Left ventricle myocardium inferior (tissue), 1 donor: ENCODE measurements around the gene CIRBP. TPM values are rescaled to one million over a fixed set of nuclear protein-coding genes. Genes with fewer than 3 reads are reported as not detected.

ENCODE experiments used
- DNase-seq: peaks from one replicate; pipeline ENCODE4 v3.0.0-alpha.2; 2020
- H3K27ac ChIP-seq: fragments of 200-600 bp; replicated peaks from 2 replicates; pipeline ENCODE4 v1.8.0; 2021
- H3K27me3 ChIP-seq: fragments of 200-600 bp; 2 replicates; pipeline ENCODE4 v1.8.0; 2021; ENCODE audit warnings: low read depth
- H3K36me3 ChIP-seq: fragments of 200-600 bp; 2 replicates; pipeline ENCODE4 v1.8.0; 2021
- H3K4me1 ChIP-seq: fragments of 200-600 bp; 2 replicates; pipeline ENCODE4 v1.8.0; 2021
- H3K4me3 ChIP-seq: fragments of 200-600 bp; 2 replicates; pipeline ENCODE4 v1.8.0; 2021; ENCODE audit warnings: mild to moderate bottlenecking, moderate library complexity
- H3K9me3 ChIP-seq: fragments of 200-600 bp; replicated peaks from 2 replicates; pipeline ENCODE4 v1.8.0; 2021
- intact Hi-C: fragments of 100-400 bp; cut with micrococcal nuclease; formaldehyde crosslinking; loops from one replicate; pipeline ENCODE4 v1.11.0; 2022
- total RNA-seq: library from RNA; stranded (reverse); fragmentation: NEBNext Ultra II Directional; extraction: Animal tissue kit (Norgen Biotek cat#: 25700); gene quantifications from one replicate; pipeline ENCODE4 v1.2.1, GENCODE V29; 2021
- TF ChIP-seq, protein P1 (sequence below): fragments of 200-600 bp; IDR thresholded peaks from 2 replicates; pipeline ENCODE4 v1.8.0; 2021; ENCODE audit warnings: antibody characterized with exemption, mild to moderate bottlenecking, borderline replicate concordance
- donor health status: DM: no; HTN: yes; CAD: no; lungs with severe emphysema.

The CIRBP gene
- total RNA-seq, 1 donor from 2014 or later: 229 TPM

DNA sequence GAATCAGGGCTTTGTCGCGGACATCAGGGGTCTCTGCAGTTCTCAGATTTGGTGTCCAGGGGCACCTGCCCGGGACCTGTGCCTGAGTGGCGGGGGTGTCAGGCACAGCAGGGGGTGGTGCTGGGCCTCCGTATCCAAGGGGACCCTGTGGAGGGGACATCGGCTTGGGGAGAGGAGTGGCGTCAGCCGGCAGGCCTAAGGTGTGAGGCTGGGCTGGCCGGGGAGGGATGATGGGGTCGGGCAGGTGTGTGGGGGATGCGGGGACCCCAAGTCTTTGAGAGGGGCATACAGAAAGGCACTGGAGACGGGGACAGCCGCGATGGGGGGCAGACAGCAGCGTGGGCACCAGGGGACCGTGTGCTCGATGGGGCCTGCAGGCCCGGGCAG, 19.1 kb downstream of the CIRBP start:
- Histone ChIP-seq H3K27me3 (peaks cover 96% of the 10 kb centered on the region), H3K4me3 (no peak overlapping the region), H3K36me3 (no peaks in the 10 kb centered on the region), H3K9me3 (no peaks in the 10 kb centered on the region), H3K4me1 (peaks cover 12% of the 10 kb centered on the region), H3K27ac (no peak overlapping the region)
- DNase-seq: no peak
- intact Hi-C loops: no loop called here
- TF ChIP-seq, protein P1, sequence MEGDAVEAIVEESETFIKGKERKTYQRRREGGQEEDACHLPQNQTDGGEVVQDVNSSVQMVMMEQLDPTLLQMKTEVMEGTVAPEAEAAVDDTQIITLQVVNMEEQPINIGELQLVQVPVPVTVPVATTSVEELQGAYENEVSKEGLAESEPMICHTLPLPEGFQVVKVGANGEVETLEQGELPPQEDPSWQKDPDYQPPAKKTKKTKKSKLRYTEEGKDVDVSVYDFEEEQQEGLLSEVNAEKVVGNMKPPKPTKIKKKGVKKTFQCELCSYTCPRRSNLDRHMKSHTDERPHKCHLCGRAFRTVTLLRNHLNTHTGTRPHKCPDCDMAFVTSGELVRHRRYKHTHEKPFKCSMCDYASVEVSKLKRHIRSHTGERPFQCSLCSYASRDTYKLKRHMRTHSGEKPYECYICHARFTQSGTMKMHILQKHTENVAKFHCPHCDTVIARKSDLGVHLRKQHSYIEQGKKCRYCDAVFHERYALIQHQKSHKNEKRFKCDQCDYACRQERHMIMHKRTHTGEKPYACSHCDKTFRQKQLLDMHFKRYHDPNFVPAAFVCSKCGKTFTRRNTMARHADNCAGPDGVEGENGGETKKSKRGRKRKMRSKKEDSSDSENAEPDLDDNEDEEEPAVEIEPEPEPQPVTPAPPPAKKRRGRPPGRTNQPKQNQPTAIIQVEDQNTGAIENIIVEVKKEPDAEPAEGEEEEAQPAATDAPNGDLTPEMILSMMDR: no peak

DNA sequence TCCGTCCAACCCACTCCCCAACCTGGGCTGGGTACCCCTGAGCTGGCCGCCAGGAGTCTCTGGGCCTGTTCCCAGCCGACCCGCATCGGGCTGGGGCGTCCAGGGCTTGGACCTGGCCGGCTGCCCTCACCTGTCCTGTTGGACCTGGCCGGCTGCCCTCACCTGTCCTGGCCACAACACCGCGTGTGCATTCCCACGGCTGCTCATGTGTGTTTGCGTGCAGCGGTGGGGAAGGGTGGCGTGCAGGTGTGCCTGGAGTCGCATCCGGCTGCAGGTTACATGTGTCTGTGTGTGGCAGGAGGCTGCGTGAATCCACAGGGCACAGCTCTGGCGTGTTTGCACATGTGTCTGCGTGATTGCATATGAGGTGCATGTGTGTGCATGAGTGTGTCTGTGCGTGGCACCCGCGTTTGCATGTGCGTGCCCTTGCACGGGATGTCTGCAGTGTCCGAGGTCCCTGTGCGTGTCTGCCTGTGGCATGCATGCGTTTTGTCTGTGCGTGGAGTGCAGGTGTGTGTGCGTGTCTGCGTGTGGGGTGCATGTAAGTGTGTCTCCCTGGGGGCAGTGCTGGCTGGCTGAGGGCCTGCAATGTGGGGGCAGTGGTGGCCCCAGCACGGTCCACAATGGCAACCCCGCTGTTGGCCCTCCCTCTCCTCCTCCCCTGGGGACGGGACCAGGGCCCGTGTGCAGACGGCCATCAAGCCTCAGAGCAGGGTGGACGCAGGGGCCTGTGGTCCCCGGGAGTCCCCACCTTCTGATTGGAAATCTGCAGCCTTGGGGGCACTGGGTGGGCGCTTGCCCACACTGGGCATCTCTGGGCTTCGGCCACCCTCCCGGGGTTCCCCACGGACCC, 19.9 kb downstream of the CIRBP start:
- Histone ChIP-seq H3K27ac (no peak overlapping the region), H3K9me3 (no peaks in the 10 kb centered on the region), H3K27me3 (peaks cover 96% of the 10 kb centered on the region), H3K4me3 (no peak overlapping the region), H3K36me3 (no peaks in the 10 kb centered on the region), H3K4me1 (peaks cover 12% of the 10 kb centered on the region)
- intact Hi-C loops: no loop called here
- TF ChIP-seq, protein P1: no peak
- no peak for DNase-seq

DNA sequence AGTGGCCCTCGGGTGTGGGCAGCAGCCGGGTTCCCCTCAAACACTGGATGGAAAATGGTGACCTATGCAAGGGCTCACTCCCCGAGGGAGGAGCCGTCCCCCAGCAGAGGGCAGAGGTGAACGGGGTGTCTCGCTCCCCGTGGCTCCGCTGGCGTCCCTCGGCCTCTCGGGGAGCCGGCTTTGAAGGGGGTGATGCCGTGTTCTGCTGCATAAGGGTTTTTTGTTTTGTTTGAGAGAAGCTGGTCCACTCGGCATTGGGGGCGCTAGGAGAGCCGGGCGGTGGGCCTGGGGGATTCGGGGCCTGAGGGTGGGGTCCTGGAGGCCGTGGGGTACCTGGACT, 20.5 kb downstream of the CIRBP start:
- intact Hi-C loops: no loop called here

GRCh38 chr19:1290196-1290702, 21.1 kb downstream of the CIRBP start:
- peaks cover 13% of the 10 kb centered on the region for H3K4me1 ChIP-seq
- peaks cover 96% of the 10 kb centered on the region for H3K27me3 ChIP-seq

More for the DNA sequence above, 20.5 kb downstream of the CIRBP start:
- no peak overlapping the region for H3K4me3 ChIP-seq
- no peak overlapping the region for H3K27ac ChIP-seq
- H3K36me3 ChIP-seq: no peaks in the 10 kb centered on the region
- no peak for DNase-seq
- TF ChIP-seq, protein P1: no peak
- H3K9me3 ChIP-seq: no peaks in the 10 kb centered on the region
- H3K4me1 ChIP-seq: peaks cover 12% of the 10 kb centered on the region
- peaks cover 96% of the 10 kb centered on the region for H3K27me3 ChIP-seq

DNA sequence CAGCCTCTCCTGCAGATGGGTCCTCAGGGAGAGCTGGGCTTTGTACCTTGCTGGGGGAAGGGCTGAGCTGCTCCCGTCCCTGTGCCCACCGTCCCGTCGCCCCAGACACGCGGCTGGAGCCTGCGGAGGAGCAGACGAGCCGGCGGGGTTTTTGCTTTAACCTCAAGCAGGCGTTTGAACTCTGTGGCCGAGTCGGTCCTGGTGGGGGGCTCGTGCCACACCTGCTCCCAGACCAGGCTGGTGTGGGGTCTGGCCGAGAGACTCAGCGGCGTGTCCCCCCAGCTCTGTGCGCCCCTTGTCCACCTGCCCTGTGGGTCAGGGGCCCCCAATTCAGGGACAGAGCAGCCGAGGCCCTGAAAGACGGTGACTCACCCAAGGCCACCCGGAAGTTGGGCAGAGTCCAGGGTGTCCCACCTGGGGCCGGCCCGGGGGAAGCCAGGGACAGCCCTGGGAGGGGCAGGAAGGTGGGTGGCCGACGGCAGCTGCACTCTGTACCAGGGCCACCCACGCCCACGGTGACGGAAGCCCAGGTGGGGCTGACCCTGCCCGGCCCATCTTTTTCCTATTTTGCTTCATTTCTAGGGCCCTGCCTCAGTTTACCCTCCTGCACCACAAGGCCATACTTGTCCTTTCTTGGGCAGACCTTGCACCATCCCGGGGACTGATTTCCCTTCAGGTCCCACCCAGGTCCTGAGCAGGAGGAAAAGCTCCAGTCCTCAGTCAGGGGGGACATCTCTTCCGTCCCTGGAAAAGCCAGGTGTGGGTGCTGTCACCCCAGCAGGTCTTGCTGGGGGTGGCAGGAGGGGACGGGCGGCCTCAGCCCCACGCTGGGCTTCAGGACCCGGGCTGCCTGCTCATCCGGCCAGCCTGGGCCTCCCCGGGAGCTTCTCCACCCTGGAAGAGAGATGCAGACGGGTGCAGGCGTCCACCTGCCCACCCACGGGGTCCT, 21.8 kb downstream of the CIRBP start:
- intact Hi-C loops: no loop called here
- Histone ChIP-seq H3K4me3 (no peak overlapping the region), H3K36me3 (no peaks in the 10 kb centered on the region), H3K4me1 (peaks cover 17% of the 10 kb centered on the region), H3K27me3 (peaks cover 99% of the 10 kb centered on the region), H3K9me3 (no peaks in the 10 kb centered on the region), H3K27ac (no peak overlapping the region)
- TF ChIP-seq, protein P1: no peak
- no peak for DNase-seq

More at GRCh38 chr19:1290196-1290702, 21.1 kb downstream of the CIRBP start:
- Histone ChIP-seq H3K4me3 (no peak overlapping the region), H3K9me3 (no peaks in the 10 kb centered on the region), H3K36me3 (no peaks in the 10 kb centered on the region), H3K27ac (no peak overlapping the region)
- TF ChIP-seq, protein P1: no peak
- no peak for DNase-seq
- intact Hi-C loops: no loop called here
